Measurements from ENCODE around the gene FNDC3A. TPM values are rescaled to one million over a fixed set of nuclear protein-coding genes. Genes with fewer than 3 reads are reported as not detected.

Gene FNDC3A
- total RNA-seq, 3 donors from 2014 or later (not counting 1 experiment from before 2014, with no cell fraction given): 38.3 to 46.0 (median 41.5) TPM

DNA sequence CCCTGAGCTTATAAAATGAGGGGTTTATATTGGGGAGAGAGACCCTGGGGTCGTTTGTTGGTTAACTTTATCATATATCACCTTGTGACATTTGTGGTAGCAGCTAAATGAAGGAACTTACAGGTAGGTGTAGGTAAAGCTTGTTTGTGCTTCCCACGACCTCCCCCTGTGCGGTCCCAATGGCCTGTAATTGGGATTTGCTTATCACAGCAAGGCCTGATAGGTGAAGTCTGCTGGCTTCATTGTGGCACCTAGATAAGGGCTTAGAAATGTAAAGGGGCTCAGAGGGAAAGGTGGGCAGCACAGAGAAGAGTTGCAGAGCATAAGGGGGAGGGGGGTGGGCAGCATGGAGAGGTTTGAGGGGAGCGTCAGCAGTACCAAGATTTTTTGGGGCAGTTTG lies 208.9 kb downstream of the FNDC3A start:
- DNase-seq (no peak), ATAC-seq (no peak)
- no peaks in the 10 kb centered on the region for H3K4me1 ChIP-seq (ENCODE audit: control insufficient read depth, insufficient read depth, low read length)
- intact Hi-C loops (cut with micrococcal nuclease): no loop called here
- no peak overlapping the region for H3K4me3 ChIP-seq (ENCODE audit: low read length)
- no peaks in the 10 kb centered on the region for H3K27me3 Mint-ChIP-seq (ENCODE audit: low read depth in 2 of 2)
- peak overlapping the region; percentile 14 to 66 for H3K27ac Mint-ChIP-seq
- TF ChIP-seq, protein P1, sequence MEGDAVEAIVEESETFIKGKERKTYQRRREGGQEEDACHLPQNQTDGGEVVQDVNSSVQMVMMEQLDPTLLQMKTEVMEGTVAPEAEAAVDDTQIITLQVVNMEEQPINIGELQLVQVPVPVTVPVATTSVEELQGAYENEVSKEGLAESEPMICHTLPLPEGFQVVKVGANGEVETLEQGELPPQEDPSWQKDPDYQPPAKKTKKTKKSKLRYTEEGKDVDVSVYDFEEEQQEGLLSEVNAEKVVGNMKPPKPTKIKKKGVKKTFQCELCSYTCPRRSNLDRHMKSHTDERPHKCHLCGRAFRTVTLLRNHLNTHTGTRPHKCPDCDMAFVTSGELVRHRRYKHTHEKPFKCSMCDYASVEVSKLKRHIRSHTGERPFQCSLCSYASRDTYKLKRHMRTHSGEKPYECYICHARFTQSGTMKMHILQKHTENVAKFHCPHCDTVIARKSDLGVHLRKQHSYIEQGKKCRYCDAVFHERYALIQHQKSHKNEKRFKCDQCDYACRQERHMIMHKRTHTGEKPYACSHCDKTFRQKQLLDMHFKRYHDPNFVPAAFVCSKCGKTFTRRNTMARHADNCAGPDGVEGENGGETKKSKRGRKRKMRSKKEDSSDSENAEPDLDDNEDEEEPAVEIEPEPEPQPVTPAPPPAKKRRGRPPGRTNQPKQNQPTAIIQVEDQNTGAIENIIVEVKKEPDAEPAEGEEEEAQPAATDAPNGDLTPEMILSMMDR (IDR thresholded peaks at IDR 0.05): no peak
- H3K9me3 ChIP-seq (ENCODE audit: control insufficient read depth, insufficient read depth, low read length): no peaks in the 10 kb centered on the region
- 90% methylated on average over 4 of the region's 4 CpGs for WGBS (ENCODE audit: insufficient coverage)
- H3K9me3 Mint-ChIP-seq: no peaks in the 10 kb centered on the region
- H3K4me3 Mint-ChIP-seq: no peak overlapping the region
- no peaks in the 10 kb centered on the region for H3K4me1 Mint-ChIP-seq
- peaks cover 63% of the 10 kb centered on the region for H3K36me3 ChIP-seq (ENCODE audit: control insufficient read depth, insufficient read depth, low read length)
- peaks cover 19% of the 10 kb centered on the region for H3K36me3 Mint-ChIP-seq
- no peaks in the 10 kb centered on the region for H3K27me3 ChIP-seq (ENCODE audit: control insufficient read depth, insufficient read depth, low read length)
- H3K27ac ChIP-seq (ENCODE audit: low read length): no peak overlapping the region

DNA sequence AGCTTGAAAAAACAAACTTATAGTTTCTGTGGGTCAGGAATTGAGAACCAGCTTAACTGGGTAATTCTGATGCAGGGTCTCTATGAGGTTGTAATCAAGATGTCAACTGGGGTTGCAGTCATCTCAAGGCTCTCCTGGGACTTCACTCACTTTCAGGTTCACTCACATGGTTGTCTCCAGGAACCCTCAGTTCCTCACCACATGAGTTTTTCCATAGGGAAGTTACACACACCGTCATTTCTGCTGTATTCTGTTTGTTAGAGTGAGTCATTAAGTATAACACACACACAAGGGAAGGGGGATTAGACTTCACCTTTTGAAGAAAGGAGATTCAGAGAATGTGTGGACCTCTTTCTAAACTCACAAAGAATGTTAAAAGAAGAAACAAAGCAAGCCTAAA lies 209.6 kb downstream of the FNDC3A start:
- no peak for ATAC-seq
- intact Hi-C loops (cut with micrococcal nuclease): no loop called here
- H3K36me3 ChIP-seq (ENCODE audit: control insufficient read depth, insufficient read depth, low read length): peaks cover 61% of the 10 kb centered on the region

DNA sequence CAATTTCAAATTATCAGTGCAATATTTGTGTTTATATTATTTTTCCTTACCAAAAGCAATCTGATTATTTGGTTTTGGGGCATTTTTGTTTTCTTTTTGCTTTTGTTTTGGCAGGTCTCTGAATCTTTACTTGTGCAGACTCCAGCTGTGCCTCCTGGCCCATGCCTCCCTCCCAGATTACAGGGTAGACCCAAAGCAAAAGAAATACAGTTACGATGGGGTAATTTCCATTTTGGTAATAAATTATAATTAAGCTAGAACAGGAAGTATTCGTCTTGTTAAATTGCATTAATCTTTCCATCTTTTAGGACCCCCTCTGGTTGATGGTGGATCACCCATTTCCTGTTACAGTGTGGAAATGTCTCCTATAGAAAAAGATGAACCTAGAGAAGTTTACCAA lies 215.2 kb downstream of the FNDC3A start:
- Histone ChIP-seq H3K27ac (ENCODE audit: low read length) (no peak overlapping the region), H3K27me3 (ENCODE audit: control insufficient read depth, insufficient read depth, low read length) (no peaks in the 10 kb centered on the region), H3K4me3 (ENCODE audit: low read length) (no peak overlapping the region), H3K36me3 (ENCODE audit: control insufficient read depth, insufficient read depth, low read length) (peaks cover 68% of the 10 kb centered on the region), H3K9me3 (ENCODE audit: control insufficient read depth, insufficient read depth, low read length) (no peaks in the 10 kb centered on the region), H3K4me1 (ENCODE audit: control insufficient read depth, insufficient read depth, low read length) (no peaks in the 10 kb centered on the region)
- DNase-seq (no peak), ATAC-seq (no peak)
- TF ChIP-seq, protein P1 (IDR thresholded peaks at IDR 0.05): no peak
- Mint-ChIP-seq H3K27me3 (ENCODE audit: low read depth in 2 of 2) (no peaks in the 10 kb centered on the region), H3K27ac (peak overlapping the region in 1 of 2 donors; percentile 38), H3K36me3 (peaks cover 19% of the 10 kb centered on the region), H3K9me3 (no peaks in the 10 kb centered on the region), H3K4me1 (no peaks in the 10 kb centered on the region), H3K4me3 (no peak overlapping the region)
- WGBS (ENCODE audit: insufficient coverage): 100% methylated on average over 2 of the region's 2 CpGs
- intact Hi-C loops (cut with micrococcal nuclease): no loop called here

More for the DNA sequence above, 209.6 kb downstream of the FNDC3A start:
- Histone ChIP-seq H3K9me3 (ENCODE audit: control insufficient read depth, insufficient read depth, low read length) (no peaks in the 10 kb centered on the region), H3K4me1 (ENCODE audit: control insufficient read depth, insufficient read depth, low read length) (no peaks in the 10 kb centered on the region), H3K27ac (ENCODE audit: low read length) (no peak overlapping the region), H3K27me3 (ENCODE audit: control insufficient read depth, insufficient read depth, low read length) (no peaks in the 10 kb centered on the region), H3K4me3 (ENCODE audit: low read length) (no peak overlapping the region)
- no peak for DNase-seq
- Mint-ChIP-seq H3K36me3 (peaks cover 19% of the 10 kb centered on the region), H3K9me3 (no peaks in the 10 kb centered on the region), H3K4me1 (no peaks in the 10 kb centered on the region), H3K27ac (peak overlapping the region; percentile 14 to 66), H3K27me3 (ENCODE audit: low read depth in 2 of 2) (no peaks in the 10 kb centered on the region), H3K4me3 (no peak overlapping the region)
- TF ChIP-seq, protein P1 (IDR thresholded peaks at IDR 0.05): no peak
- WGBS (ENCODE audit: insufficient coverage): no CpG with 5 or more reads among the region's 1 CpG

DNA sequence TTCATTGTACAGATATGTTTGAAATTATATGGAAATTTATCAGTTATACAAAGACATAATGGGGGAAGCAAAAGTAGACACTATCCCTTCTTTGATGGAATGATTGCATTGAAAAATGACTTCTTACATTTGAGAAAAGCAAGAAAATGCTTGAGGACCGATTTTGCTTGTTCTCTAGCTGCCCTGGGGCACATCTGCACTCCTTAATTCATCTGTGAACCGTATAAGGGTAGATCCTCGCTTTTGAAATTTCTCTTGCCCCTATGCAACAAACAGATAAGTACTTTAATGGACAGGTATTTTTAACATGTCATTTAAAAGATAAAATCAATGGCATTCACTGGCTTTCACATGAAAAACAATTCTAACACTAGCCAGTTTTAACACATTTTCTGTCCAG lies 230.9 kb downstream of the FNDC3A start:
- Histone ChIP-seq H3K36me3 (ENCODE audit: control insufficient read depth, insufficient read depth, low read length) (peaks cover 62% of the 10 kb centered on the region), H3K4me3 (ENCODE audit: low read length) (no peak overlapping the region), H3K9me3 (ENCODE audit: control insufficient read depth, insufficient read depth, low read length) (no peaks in the 10 kb centered on the region), H3K27me3 (ENCODE audit: control insufficient read depth, insufficient read depth, low read length) (no peaks in the 10 kb centered on the region), H3K27ac (ENCODE audit: low read length) (no peak overlapping the region), H3K4me1 (ENCODE audit: control insufficient read depth, insufficient read depth, low read length) (no peaks in the 10 kb centered on the region)
- intact Hi-C loops (cut with micrococcal nuclease): no loop called here
- H3K9me3 Mint-ChIP-seq: no peaks in the 10 kb centered on the region
- WGBS (ENCODE audit: insufficient coverage): 100% methylated on average over 3 of the region's 3 CpGs
- peaks cover 15% of the 10 kb centered on the region for H3K36me3 Mint-ChIP-seq
- DNase-seq (no peak), ATAC-seq (no peak)
- no peaks in the 10 kb centered on the region for H3K4me1 Mint-ChIP-seq
- no peaks in the 10 kb centered on the region for H3K27me3 Mint-ChIP-seq (ENCODE audit: low read depth in 2 of 2)
- no peak overlapping the region for H3K27ac Mint-ChIP-seq
- no peak overlapping the region for H3K4me3 Mint-ChIP-seq
- TF ChIP-seq, protein P1 (IDR thresholded peaks at IDR 0.05): no peak

Data from natural killer cell (primary cell).